Panc1 (cell line): Measurements from ENCODE around the gene CBR4. TPM values are rescaled to one million over a fixed set of nuclear protein-coding genes. Genes with fewer than 3 reads are reported as not detected.

Experiments
- ATAC-seq: fragments of 200-7000 bp; cut with Tn5 transposase; 2 replicates; pipeline ENCODE4 v1.9.1; 2020; ENCODE audit warnings: mild to moderate bottlenecking, moderate library complexity
- BruUV-seq: library from RNA; stranded (reverse); fragments of 400-500 nt; replicated peaks from 2 replicates; lab custom pipeline; 2021; lab: Mats Ljungman, UMichigan
- CTCF ChIA-PET: fragments of 300-600 bp; sonication (Branson Sonifier 250); formaldehyde crosslinking; loops from one replicate; lab custom pipeline; 2022; ENCODE audit warnings: antibody characterized with exemption; lab: Charles Lee
- POLR2A ChIA-PET: fragments of 300-600 bp; sonication (Branson Sonifier 250); formaldehyde crosslinking; loops from one replicate; lab custom pipeline; 2022; ENCODE audit warnings: antibody characterized with exemption; lab: Charles Lee
- DNase-seq: peaks from one replicate; pipeline ENCODE4 v3.0.0-alpha.2; 2010; ENCODE audit warnings: low read depth, low spot score
- H3K27ac ChIP-seq: 2 replicates; pipeline ENCODE4 v1.5.1; 2011; ENCODE audit warnings: mild to moderate bottlenecking, low read length, inconsistent platforms
- H3K27me3 ChIP-seq: fragments of 200-500 bp; sonication (Bioruptor generic); 2 replicates; pipeline ENCODE4 v1.6.0; 2014; ENCODE audit warnings: low read length, inconsistent platforms; ENCODE audit not compliant: control insufficient read depth, insufficient read depth
- H3K36me3 ChIP-seq: fragments of 200-500 bp; sonication (Bioruptor generic); 2 replicates; pipeline ENCODE4 v1.5.1; 2014; ENCODE audit warnings: inconsistent platforms, mild to moderate bottlenecking, low read length, moderate library complexity; ENCODE audit not compliant: control insufficient read depth, insufficient read depth
- H3K4me1 ChIP-seq: 2 replicates; pipeline ENCODE4 v1.5.1; 2011; ENCODE audit warnings: inconsistent platforms, mild to moderate bottlenecking, low read length, moderate library complexity; ENCODE audit not compliant: control insufficient read depth, insufficient read depth
- H3K4me3 ChIP-seq, 2 experiments: 2 replicates each; pipeline ENCODE4 v1.5.1; 2011 to 2012; ENCODE audit warnings: low read depth in 2 of 2, low read length in 2 of 2, mild to moderate bottlenecking in 2 of 2, inconsistent platforms in 1 of 2, moderate library complexity in 1 of 2
- H3K9me3 ChIP-seq: fragments of 200-500 bp; sonication (Bioruptor generic); 2 replicates; pipeline ENCODE4 v1.5.1; 2014; ENCODE audit warnings: low read depth, mild to moderate bottlenecking, inconsistent platforms, low read length, moderate library complexity; ENCODE audit not compliant: control insufficient read depth, insufficient read depth
- POLR2AphosphoS5 ChIP-seq: IDR thresholded peaks from 2 replicates; pipeline ENCODE4 v1.6.1; 2012; ENCODE audit warnings: mild to moderate bottlenecking, low read depth, low read length, moderate library complexity
- SIN3A ChIP-seq: IDR thresholded peaks from 2 replicates; pipeline ENCODE4 v1.6.1; 2012; ENCODE audit warnings: low read depth, mild to moderate bottlenecking, low read length, moderate library complexity, borderline replicate concordance; ENCODE audit not compliant: insufficient read depth
- TCF7L2 ChIP-seq: IDR thresholded peaks from 2 replicates; pipeline ENCODE4 v1.6.1; 2011; ENCODE audit warnings: mild to moderate bottlenecking, low read depth, low read length, inconsistent platforms
- in situ Hi-C: cut with HindIII; loops from 2 replicates; pipeline ENCODE4 v1.10.0; 2016; ENCODE audit warnings: low sequenced_read_pairs, low pct_unique_long_range_greater_than_20kb
- intact Hi-C: fragments of 100-400 bp; cut with micrococcal nuclease; formaldehyde crosslinking; loops from one replicate; pipeline ENCODE4 v1.10.0; 2022; ENCODE audit not compliant: unreplicated experiment
- total RNA-seq: library from RNA; stranded (reverse); gene quantifications from one replicate; pipeline ENCODE4 v1.2.1, GENCODE V29; 2021; ENCODE audit not compliant: unreplicated experiment
- TF ChIP-seq, protein P1 (sequence below): fragments of 450-650 bp; IDR thresholded peaks from 2 replicates; pipeline ENCODE4 v1.5.1; 2017; ENCODE audit warnings: mild to moderate bottlenecking
- TF ChIP-seq, protein P2 (sequence below), 2 experiments: IDR thresholded peaks; 2 replicates each; pipeline ENCODE4 v1.6.1; 2011 to 2012; ENCODE audit warnings: low read depth in 2 of 2, control low read depth in 1 of 2, low read length in 1 of 2, mild to moderate bottlenecking in 1 of 2, moderate library complexity in 1 of 2; ENCODE audit not compliant: insufficient read depth in 1 of 2

The CBR4 gene
- total RNA-seq, 1 experiment from 2014 or later, result 13.5 TPM

DNA sequence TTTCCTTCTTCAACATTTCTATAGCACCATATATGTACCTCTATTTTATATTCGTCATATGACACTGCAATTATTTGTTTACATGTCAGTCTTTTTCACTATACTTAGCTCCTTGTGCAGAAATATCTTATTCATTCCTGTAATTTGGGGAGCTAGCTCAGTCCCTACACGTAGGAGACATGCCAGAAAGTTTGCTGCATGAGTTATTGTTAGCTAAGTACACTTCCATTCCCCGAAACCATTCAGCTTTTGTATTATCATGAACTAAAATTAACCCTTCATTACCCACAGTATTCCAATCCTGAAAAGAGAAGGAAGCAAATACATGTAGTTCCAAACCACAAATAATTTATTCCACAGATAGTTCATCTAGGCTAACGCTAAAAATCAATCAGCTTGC is 10.2 kb downstream of the CBR4 start:
- POLR2A ChIA-PET, result no interaction called here
- BruUV-seq, result no TSS peak

DNA sequence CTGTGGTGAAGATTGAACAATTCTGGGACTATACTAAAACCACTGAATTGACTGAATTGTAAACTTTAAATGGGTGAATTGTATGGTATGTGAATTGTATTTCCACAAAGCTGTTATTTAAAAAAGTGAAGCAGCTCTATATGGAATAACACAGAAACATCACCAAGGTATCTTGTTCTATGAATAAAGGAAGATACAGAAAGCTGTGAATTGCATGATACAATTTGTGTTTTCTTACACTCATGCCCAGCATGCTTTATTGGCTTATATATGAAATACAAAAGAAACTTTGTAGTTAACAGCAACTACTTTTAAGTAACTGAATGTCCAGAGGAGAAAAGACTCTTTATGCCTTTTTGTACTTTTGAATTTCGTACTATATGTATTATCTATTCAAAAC is 11.5 kb downstream of the CBR4 start:
- no peak for ATAC-seq

More for the DNA sequence above, 10.2 kb downstream of the CBR4 start:
- H3K27ac ChIP-seq, result no peak overlapping the region
- TF ChIP-seq, protein P1, sequence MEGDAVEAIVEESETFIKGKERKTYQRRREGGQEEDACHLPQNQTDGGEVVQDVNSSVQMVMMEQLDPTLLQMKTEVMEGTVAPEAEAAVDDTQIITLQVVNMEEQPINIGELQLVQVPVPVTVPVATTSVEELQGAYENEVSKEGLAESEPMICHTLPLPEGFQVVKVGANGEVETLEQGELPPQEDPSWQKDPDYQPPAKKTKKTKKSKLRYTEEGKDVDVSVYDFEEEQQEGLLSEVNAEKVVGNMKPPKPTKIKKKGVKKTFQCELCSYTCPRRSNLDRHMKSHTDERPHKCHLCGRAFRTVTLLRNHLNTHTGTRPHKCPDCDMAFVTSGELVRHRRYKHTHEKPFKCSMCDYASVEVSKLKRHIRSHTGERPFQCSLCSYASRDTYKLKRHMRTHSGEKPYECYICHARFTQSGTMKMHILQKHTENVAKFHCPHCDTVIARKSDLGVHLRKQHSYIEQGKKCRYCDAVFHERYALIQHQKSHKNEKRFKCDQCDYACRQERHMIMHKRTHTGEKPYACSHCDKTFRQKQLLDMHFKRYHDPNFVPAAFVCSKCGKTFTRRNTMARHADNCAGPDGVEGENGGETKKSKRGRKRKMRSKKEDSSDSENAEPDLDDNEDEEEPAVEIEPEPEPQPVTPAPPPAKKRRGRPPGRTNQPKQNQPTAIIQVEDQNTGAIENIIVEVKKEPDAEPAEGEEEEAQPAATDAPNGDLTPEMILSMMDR, result no peak
- TF ChIP-seq POLR2AphosphoS5 (no peak), TCF7L2 (no peak), SIN3A (no peak)
- TF ChIP-seq, protein P2, sequence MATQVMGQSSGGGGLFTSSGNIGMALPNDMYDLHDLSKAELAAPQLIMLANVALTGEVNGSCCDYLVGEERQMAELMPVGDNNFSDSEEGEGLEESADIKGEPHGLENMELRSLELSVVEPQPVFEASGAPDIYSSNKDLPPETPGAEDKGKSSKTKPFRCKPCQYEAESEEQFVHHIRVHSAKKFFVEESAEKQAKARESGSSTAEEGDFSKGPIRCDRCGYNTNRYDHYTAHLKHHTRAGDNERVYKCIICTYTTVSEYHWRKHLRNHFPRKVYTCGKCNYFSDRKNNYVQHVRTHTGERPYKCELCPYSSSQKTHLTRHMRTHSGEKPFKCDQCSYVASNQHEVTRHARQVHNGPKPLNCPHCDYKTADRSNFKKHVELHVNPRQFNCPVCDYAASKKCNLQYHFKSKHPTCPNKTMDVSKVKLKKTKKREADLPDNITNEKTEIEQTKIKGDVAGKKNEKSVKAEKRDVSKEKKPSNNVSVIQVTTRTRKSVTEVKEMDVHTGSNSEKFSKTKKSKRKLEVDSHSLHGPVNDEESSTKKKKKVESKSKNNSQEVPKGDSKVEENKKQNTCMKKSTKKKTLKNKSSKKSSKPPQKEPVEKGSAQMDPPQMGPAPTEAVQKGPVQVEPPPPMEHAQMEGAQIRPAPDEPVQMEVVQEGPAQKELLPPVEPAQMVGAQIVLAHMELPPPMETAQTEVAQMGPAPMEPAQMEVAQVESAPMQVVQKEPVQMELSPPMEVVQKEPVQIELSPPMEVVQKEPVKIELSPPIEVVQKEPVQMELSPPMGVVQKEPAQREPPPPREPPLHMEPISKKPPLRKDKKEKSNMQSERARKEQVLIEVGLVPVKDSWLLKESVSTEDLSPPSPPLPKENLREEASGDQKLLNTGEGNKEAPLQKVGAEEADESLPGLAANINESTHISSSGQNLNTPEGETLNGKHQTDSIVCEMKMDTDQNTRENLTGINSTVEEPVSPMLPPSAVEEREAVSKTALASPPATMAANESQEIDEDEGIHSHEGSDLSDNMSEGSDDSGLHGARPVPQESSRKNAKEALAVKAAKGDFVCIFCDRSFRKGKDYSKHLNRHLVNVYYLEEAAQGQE (IDR thresholded peaks at IDR 0.05; ENCODE audit: insufficient read depth in 1 of 2, low read depth in 2 of 2, low read length in 1 of 2), result no peak
- no peaks in the 10 kb centered on the region for H3K27me3 ChIP-seq
- CTCF ChIA-PET, result no interaction called here
- in situ Hi-C loops (no loop called here), intact Hi-C loops (no loop called here)
- ATAC-seq, result no peak
- DNase-seq, result no peak
- H3K36me3 ChIP-seq, result peaks cover 9% of the 10 kb centered on the region; the same call in 1 of the 2 replicates
- H3K4me3 ChIP-seq, result no peak overlapping the region
- H3K9me3 ChIP-seq, result no peaks in the 10 kb centered on the region
- H3K4me1 ChIP-seq, result no peaks in the 10 kb centered on the region

More for the DNA sequence above, 11.5 kb downstream of the CBR4 start:
- intact Hi-C loops, result no loop called here
- H3K4me3 ChIP-seq, result no peak overlapping the region
- in situ Hi-C loops, result no loop called here
- no peaks in the 10 kb centered on the region for H3K9me3 ChIP-seq
- no peaks in the 10 kb centered on the region for H3K27me3 ChIP-seq
- ChIA-PET POLR2A (no interaction called here), CTCF (no interaction called here)
- no TSS peak for BruUV-seq
- H3K4me1 ChIP-seq, result no peaks in the 10 kb centered on the region
- TF ChIP-seq, protein P1, result no peak
- TF ChIP-seq POLR2AphosphoS5 (no peak), SIN3A (no peak), TCF7L2 (no peak)
- TF ChIP-seq, protein P2 (IDR thresholded peaks at IDR 0.05; ENCODE audit: insufficient read depth in 1 of 2, low read depth in 2 of 2, low read length in 1 of 2), result no peak
- no peak for DNase-seq
- no peak overlapping the region for H3K27ac ChIP-seq
- H3K36me3 ChIP-seq, result peaks cover 9% of the 10 kb centered on the region; the same call in 1 of the 2 replicates
